GM12878 (cell line): ENCODE data around the gene TBX10. TPM values are rescaled to one million over a fixed set of nuclear protein-coding genes. Genes with fewer than 3 reads are reported as not detected.

Experiments used
- ATAC-seq: fragments of 200-7000 bp; cut with Tn5 transposase; 3 replicates; pipeline ENCODE4 v1.9.1; 2020; ENCODE audit warnings: mild to moderate bottlenecking, moderate library complexity
- BruUV-seq: library from RNA; stranded (reverse); fragments of 400-500 nt; replicated peaks from 2 replicates; lab custom pipeline; 2021; lab: Mats Ljungman, UMichigan
- CTCF ChIA-PET: fragments of 300-600 bp; sonication (Branson Sonifier 250); formaldehyde crosslinking; extraction: SDS; loops from one replicate; lab custom pipeline; 2021; ENCODE audit warnings: inconsistent platforms; lab: Yijun Ruan, JAX
- POLR2A ChIA-PET: fragments of 350-600 bp; formaldehyde crosslinking; extraction: SDS; loops from one replicate; lab custom pipeline; 2021; ENCODE audit warnings: inconsistent platforms; lab: Charles Lee
- RAD21 ChIA-PET: fragments of 300-600 bp; sonication (Branson Sonifier 250); formaldehyde crosslinking; loops from one replicate; lab custom pipeline; 2023; ENCODE audit warnings: antibody characterized with exemption; ENCODE audit not compliant: unreplicated experiment; lab: Charles Lee
- SMC1A ChIA-PET: fragments of 300-600 bp; sonication (Branson Sonifier 250); formaldehyde crosslinking; loops from one replicate; lab custom pipeline; 2023; ENCODE audit not compliant: unreplicated experiment, uncharacterized antibody; lab: Charles Lee
- DNase-seq: peaks from one replicate; pipeline ENCODE4 v3.0.0-alpha.2; 2011; ENCODE audit warnings: low read depth, low spot score
- FAIRE-seq: peaks from 3 replicates; lab custom pipeline; 2011; peaks lifted over from hg19 to GRCh38; lab: Jason Lieb, UNC
- H2AFZ ChIP-seq: 2 replicates; pipeline ENCODE4 v1.6.0; 2011; ENCODE audit warnings: low read depth, low read length, control low read depth; ENCODE audit not compliant: control insufficient read depth
- H3K27ac ChIP-seq: 2 replicates; pipeline ENCODE4 v1.5.1; 2011; ENCODE audit warnings: control low read depth; ENCODE audit not compliant: control insufficient read depth, insufficient read depth
- H3K27me3 ChIP-seq, 2 experiments: replicated peaks in 1 of 2; 2 replicates each; pipeline versions ENCODE4 v1.6.0 to v1.6.1; 2011; ENCODE audit warnings: low read length in 1 of 2; ENCODE audit not compliant: control insufficient read depth in 2 of 2, insufficient read depth in 2 of 2
- H3K36me3 ChIP-seq, 2 experiments: 2 replicates each; pipeline ENCODE4 v1.5.1; 2011; ENCODE audit warnings: low read length in 1 of 2; ENCODE audit not compliant: control insufficient read depth in 2 of 2, insufficient read depth in 2 of 2
- H3K4me1 ChIP-seq: 2 replicates; pipeline ENCODE4 v1.6.1; 2011; ENCODE audit warnings: mild to moderate bottlenecking, low read length, moderate library complexity, mixed read lengths; ENCODE audit not compliant: control insufficient read depth, insufficient read depth
- H3K4me2 ChIP-seq: 2 replicates; pipeline ENCODE4 v1.6.0; 2011; ENCODE audit warnings: control low read depth; ENCODE audit not compliant: control insufficient read depth, insufficient read depth
- H3K4me3 ChIP-seq: fragments of 200-600 bp; sonication (generic); 2 replicates; pipeline ENCODE4 v1.5.1; 2016
- H3K79me2 ChIP-seq: 2 replicates; pipeline ENCODE4 v1.6.0; 2011; ENCODE audit warnings: low read length; ENCODE audit not compliant: control insufficient read depth, insufficient read depth
- H3K9ac ChIP-seq: 2 replicates; pipeline ENCODE4 v1.8.0; 2011; ENCODE audit warnings: low read length, control low read depth, mixed read lengths; ENCODE audit not compliant: control insufficient read depth, insufficient read depth
- H3K9me3 ChIP-seq: replicated peaks from 3 replicates; pipeline ENCODE4 v1.5.1; 2011; ENCODE audit warnings: mild to moderate bottlenecking, low read length; ENCODE audit not compliant: control insufficient read depth, insufficient read depth
- H4K20me1 ChIP-seq: 2 replicates; pipeline ENCODE4 v1.6.0; 2011; ENCODE audit not compliant: control insufficient read depth, insufficient read depth
- BMI1 ChIP-seq: fragments of 450-650 bp; IDR thresholded peaks from 2 replicates; pipeline ENCODE4 v1.6.1; 2016; ENCODE audit warnings: mild to moderate bottlenecking, moderate library complexity, borderline replicate concordance
- MXI1 ChIP-seq: fragments of 150-350 bp; IDR thresholded peaks from 2 replicates; pipeline ENCODE4 v1.6.1; 2011; ENCODE audit warnings: low read depth, mild to moderate bottlenecking, inconsistent platforms, low read length, improper control_type of control experiment
- RAD51 ChIP-seq: fragments of 450-650 bp; IDR thresholded peaks from 2 replicates; pipeline ENCODE4 v1.6.1; 2016; ENCODE audit warnings: moderate library complexity, mild to moderate bottlenecking, inconsistent platforms
- RBBP5 ChIP-seq: fragments of 200-600 bp; sonication (generic); conservative IDR thresholded peaks from 2 replicates; pipeline ENCODE4 v1.6.1; 2016
- SPI1 ChIP-seq: IDR thresholded peaks from 2 replicates; pipeline ENCODE4 v1.6.1; 2011; ENCODE audit warnings: low read depth, mild to moderate bottlenecking, low read length, moderate library complexity, borderline replicate concordance; ENCODE audit not compliant: insufficient read depth
- SREBF2 ChIP-seq: IDR thresholded peaks from 2 replicates; pipeline ENCODE4 v1.6.1; 2012; ENCODE audit warnings: mild to moderate bottlenecking, low read length
- ZNF207 ChIP-seq: fragments of 450-650 bp; IDR thresholded peaks from 2 replicates; pipeline ENCODE4 v1.6.1; 2014; ENCODE audit warnings: antibody characterized with exemption, mild to moderate bottlenecking, borderline replicate concordance
- WGBS: methylation state at CpG from one replicate; pipeline ENCODE4 v1.1.6; 2016; ENCODE audit warnings: low lambda C conversion rate; ENCODE audit not compliant: insufficient replicate concordance, insufficient coverage; ENCODE audit errors: missing lambda C conversion rate; 5-methylcytosine and 5-hydroxymethylcytosine counted together
- in situ Hi-C: fragments of 300-500 bp; cut with MboI; formaldehyde crosslinking; loops from 9 replicates; pipeline ENCODE4 v1.14.3; 2018; ENCODE audit warnings: mixed read lengths
- intact Hi-C: fragments of 100-400 bp; cut with micrococcal nuclease; formaldehyde crosslinking; loops from one replicate; pipeline ENCODE4 v1.14.2; 2022; ENCODE audit not compliant: unreplicated experiment
- polyA plus RNA-seq, 11 experiments: library from polyadenylated mRNA; depleted of rRNA in 4 of 11; unstranded in 6 of 11; stranded (reverse) in 5 of 11; fragments of >200 nt; fragmentation: Nextera tagmentation in 4 of 11; fragmentation: Illumina TruSeq in 1 of 11; extraction: Ambion mirVana in 4 of 11; extraction: Trizol in 1 of 11; gene quantifications; 1 replicate in 1 of 11; 2 replicates in 10 of 11; pipeline versions ENCODE4 v1.2.1 to v1.2.3, GENCODE V29; 2011 to 2016; ENCODE audit warnings: inconsistent platforms in 2 of 11, missing spikeins in 2 of 11, low read depth in 1 of 11
- total RNA-seq, 4 experiments: library from RNA; depleted of rRNA in 3 of 4; stranded (reverse); fragments of >200 nt in 3 of 4; fragmentation: Illumina TruSeq in 1 of 4; extraction: Trizol in 1 of 4; gene quantifications; 2 replicates each; pipeline versions ENCODE4 v1.2.1 to v1.2.3, GENCODE V29; 2013 to 2021
- TF ChIP-seq, protein P1 (sequence below): fragments of 150-350 bp; IDR thresholded peaks from 2 replicates; pipeline ENCODE4 v1.6.1; 2016; ENCODE audit warnings: low read depth, low read length
- TF ChIP-seq, protein P2 (sequence below): fragments of 450-650 bp; formaldehyde crosslinking; IDR thresholded peaks from 2 replicates; pipeline ENCODE4 v1.4.0; 2020; ENCODE audit warnings: mild to moderate bottlenecking, moderate library complexity

Gene TBX10
- total and polyA plus RNA-seq, 10 of the 15 experiments (the other 5 are each of a cell fraction or from before 2014, with no cell fraction given) = 0.10 to 0.44 (median 0.20) TPM; not detected in 4

DNA sequence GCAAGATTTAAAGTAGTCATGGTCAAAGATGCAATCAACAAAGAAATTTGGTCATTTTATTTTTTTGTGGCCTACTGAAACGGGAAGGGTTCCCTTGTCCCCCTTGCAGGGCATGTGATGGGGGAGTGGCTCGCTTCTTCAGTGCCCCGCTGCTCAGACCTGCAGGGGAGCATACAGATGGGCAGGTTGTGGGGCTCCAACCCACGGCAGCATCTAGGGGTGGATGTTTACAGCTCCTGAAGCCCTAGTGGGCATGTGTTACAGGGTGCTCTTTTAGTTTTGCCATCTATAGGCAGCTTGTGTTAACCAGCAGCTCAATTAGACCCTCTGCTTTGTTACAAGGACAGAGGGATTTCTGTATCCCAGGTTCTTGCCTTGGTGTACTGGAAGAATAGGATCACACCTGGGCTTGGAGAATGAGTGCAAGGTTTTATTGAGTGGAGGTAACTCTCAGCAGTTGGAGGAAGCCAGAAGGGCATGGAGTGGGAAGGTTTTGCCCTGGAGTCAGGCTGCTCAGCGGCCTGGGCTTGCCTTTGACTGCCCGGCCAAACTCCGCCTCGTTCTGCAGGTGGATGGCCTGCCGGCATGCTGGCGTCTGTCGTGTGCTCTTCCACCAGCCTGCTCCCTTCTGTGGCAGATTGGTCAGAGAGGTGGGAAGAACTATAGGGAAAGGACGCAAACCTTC, 46.5 kb downstream of the TBX10 start:
- SMC1A ChIA-PET = interaction anchor here (0.6 to 1.9 kb wide), 3 partner anchors 8 to 50 kb away, joined by 3 to 5 read pairs (median 3); no protein-coding TSS in a partner anchor
- POLR2A ChIA-PET = interaction anchor here (1.3 to 1.5 kb wide), 2 partner anchors 7 to 22 kb away, joined by 4 read pairs; no protein-coding TSS in a partner anchor
- Histone ChIP-seq H3K4me1 (peaks cover 14% of the 10 kb centered on the region), H3K9ac (no peak overlapping the region), H3K79me2 (no peaks in the 10 kb centered on the region), H3K4me2 (no peak overlapping the region), H3K27ac (no peak overlapping the region), H3K36me3 (peaks cover 0 to 2% of the 10 kb centered on the region in 2 experiments; a peak in 1 of 4 replicates), H2AFZ (no peak overlapping the region), H4K20me1 (no peaks in the 10 kb centered on the region), H3K27me3 (no peaks in the 10 kb centered on the region), H3K4me3 (no peak overlapping the region), H3K9me3 (peaks cover 6% of the 10 kb centered on the region; the same call in 2 of the 3 replicates)
- in situ Hi-C loops = no loop called here
- RAD21 ChIA-PET = interaction anchor here (1.5 kb wide), 1 partner anchor 10 kb away, joined by 6 read pairs; no protein-coding TSS in a partner anchor
- no TSS peak for BruUV-seq
- intact Hi-C loops = no loop called here
- WGBS = 79% methylated on average over 12 of the region's 12 CpGs
- ATAC-seq (no peak), DNase-seq (no peak), FAIRE-seq (no peak)
- CTCF ChIA-PET = interaction anchor here (0.6 to 2.5 kb wide), 5 partner anchors 10 to 210 kb away, joined by 3 to 11 read pairs (median 4); partner anchors contain the start of gene GSTP1
- no peak for TF ChIP-seq ZNF207
- TF ChIP-seq, protein P1, sequence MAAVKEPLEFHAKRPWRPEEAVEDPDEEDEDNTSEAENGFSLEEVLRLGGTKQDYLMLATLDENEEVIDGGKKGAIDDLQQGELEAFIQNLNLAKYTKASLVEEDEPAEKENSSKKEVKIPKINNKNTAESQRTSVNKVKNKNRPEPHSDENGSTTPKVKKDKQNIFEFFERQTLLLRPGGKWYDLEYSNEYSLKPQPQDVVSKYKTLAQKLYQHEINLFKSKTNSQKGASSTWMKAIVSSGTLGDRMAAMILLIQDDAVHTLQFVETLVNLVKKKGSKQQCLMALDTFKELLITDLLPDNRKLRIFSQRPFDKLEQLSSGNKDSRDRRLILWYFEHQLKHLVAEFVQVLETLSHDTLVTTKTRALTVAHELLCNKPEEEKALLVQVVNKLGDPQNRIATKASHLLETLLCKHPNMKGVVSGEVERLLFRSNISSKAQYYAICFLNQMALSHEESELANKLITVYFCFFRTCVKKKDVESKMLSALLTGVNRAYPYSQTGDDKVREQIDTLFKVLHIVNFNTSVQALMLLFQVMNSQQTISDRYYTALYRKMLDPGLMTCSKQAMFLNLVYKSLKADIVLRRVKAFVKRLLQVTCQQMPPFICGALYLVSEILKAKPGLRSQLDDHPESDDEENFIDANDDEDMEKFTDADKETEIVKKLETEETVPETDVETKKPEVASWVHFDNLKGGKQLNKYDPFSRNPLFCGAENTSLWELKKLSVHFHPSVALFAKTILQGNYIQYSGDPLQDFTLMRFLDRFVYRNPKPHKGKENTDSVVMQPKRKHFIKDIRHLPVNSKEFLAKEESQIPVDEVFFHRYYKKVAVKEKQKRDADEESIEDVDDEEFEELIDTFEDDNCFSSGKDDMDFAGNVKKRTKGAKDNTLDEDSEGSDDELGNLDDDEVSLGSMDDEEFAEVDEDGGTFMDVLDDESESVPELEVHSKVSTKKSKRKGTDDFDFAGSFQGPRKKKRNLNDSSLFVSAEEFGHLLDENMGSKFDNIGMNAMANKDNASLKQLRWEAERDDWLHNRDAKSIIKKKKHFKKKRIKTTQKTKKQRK = no peak
- TF ChIP-seq SPI1 = no peak
- TF ChIP-seq, protein P2, sequence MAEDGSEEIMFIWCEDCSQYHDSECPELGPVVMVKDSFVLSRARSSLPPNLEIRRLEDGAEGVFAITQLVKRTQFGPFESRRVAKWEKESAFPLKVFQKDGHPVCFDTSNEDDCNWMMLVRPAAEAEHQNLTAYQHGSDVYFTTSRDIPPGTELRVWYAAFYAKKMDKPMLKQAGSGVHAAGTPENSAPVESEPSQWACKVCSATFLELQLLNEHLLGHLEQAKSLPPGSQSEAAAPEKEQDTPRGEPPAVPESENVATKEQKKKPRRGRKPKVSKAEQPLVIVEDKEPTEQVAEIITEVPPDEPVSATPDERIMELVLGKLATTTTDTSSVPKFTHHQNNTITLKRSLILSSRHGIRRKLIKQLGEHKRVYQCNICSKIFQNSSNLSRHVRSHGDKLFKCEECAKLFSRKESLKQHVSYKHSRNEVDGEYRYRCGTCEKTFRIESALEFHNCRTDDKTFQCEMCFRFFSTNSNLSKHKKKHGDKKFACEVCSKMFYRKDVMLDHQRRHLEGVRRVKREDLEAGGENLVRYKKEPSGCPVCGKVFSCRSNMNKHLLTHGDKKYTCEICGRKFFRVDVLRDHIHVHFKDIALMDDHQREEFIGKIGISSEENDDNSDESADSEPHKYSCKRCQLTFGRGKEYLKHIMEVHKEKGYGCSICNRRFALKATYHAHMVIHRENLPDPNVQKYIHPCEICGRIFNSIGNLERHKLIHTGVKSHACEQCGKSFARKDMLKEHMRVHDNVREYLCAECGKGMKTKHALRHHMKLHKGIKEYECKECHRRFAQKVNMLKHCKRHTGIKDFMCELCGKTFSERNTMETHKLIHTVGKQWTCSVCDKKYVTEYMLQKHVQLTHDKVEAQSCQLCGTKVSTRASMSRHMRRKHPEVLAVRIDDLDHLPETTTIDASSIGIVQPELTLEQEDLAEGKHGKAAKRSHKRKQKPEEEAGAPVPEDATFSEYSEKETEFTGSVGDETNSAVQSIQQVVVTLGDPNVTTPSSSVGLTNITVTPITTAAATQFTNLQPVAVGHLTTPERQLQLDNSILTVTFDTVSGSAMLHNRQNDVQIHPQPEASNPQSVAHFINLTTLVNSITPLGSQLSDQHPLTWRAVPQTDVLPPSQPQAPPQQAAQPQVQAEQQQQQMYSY (CRISPR knock-in tag) = no peak
- no peak for TF ChIP-seq BMI1
- no peak for TF ChIP-seq RAD51
- TF ChIP-seq SREBF2 = no peak
- TF ChIP-seq MXI1 = no peak
- no peak for TF ChIP-seq RBBP5
